CD14-positive monocyte (primary cell): Measurements from ENCODE around the gene COL4A2. TPM values are rescaled to one million over a fixed set of nuclear protein-coding genes. Genes with fewer than 3 reads are reported as not detected.

Experiments used
- DNase-seq, 3 donors: peaks; one replicate each; pipeline ENCODE4 v3.0.0-alpha.2; 2011 to 2022
- H2AFZ ChIP-seq: 2 replicates; pipeline ENCODE4 v1.6.0; 2012; ENCODE audit warnings: mild to moderate bottlenecking, low read depth, low read length, inconsistent platforms; ENCODE audit not compliant: insufficient read depth, poor library complexity, severe bottlenecking
- H3K27ac ChIP-seq, 2 donors: 1 replicate in 1 of 2; 2 replicates in 1 of 2; pipeline ENCODE4 v1.5.1; 2012 to 2013; ENCODE audit warnings: low read length in 2 of 2, control low read depth in 1 of 2, inconsistent platforms in 1 of 2, low read depth in 1 of 2, mild to moderate bottlenecking in 1 of 2
- H3K27me3 ChIP-seq, 2 donors: one replicate each; pipeline versions ENCODE4 v1.6.0 to v1.6.1; 2011 to 2013; ENCODE audit warnings: low read length in 2 of 2; ENCODE audit not compliant: control insufficient read depth in 2 of 2, insufficient read depth in 2 of 2
- H3K36me3 ChIP-seq, 2 donors: replicated peaks in 1 of 2; 1 replicate in 1 of 2; 2 replicates in 1 of 2; pipeline versions ENCODE4 v1.5.1 to v1.6.1; 2012 to 2013; ENCODE audit warnings: low read length in 2 of 2, control low read depth in 1 of 2, inconsistent platforms in 1 of 2, mild to moderate bottlenecking in 1 of 2; ENCODE audit not compliant: insufficient read depth in 2 of 2, control insufficient read depth in 1 of 2
- H3K4me1 ChIP-seq, 2 donors: 1 replicate in 1 of 2; 2 replicates in 1 of 2; pipeline versions ENCODE4 v1.5.1 to v1.6.1; 2012 to 2013; ENCODE audit warnings: low read length in 2 of 2, control low read depth in 1 of 2, inconsistent platforms in 1 of 2, mild to moderate bottlenecking in 1 of 2, moderate library complexity in 1 of 2; ENCODE audit not compliant: insufficient read depth in 2 of 2, control insufficient read depth in 1 of 2
- H3K4me2 ChIP-seq: replicated peaks from 2 replicates; pipeline ENCODE3; 2012; ENCODE audit warnings: low read length, moderate library complexity, mild to moderate bottlenecking; ENCODE audit not compliant: poor library complexity, severe bottlenecking; ENCODE audit errors: extremely low read depth
- H3K4me3 ChIP-seq, 3 experiments: fragments of 200-600 bp in 1 of 3; sonication (generic) in 1 of 3; replicated peaks in 1 of 3; 1 replicate in 2 of 3; 2 replicates in 1 of 3; pipeline ENCODE4 v1.5.1; 2011 to 2013; ENCODE audit warnings: low read length in 3 of 3, mild to moderate bottlenecking in 3 of 3, control low read depth in 2 of 3, low read depth in 2 of 3, inconsistent platforms in 1 of 3, moderate library complexity in 1 of 3
- H3K79me2 ChIP-seq: 2 replicates; pipeline ENCODE4 v1.6.0; 2012; ENCODE audit warnings: mild to moderate bottlenecking, control low read depth, inconsistent platforms, low read length, moderate library complexity; ENCODE audit not compliant: insufficient read depth
- H3K9ac ChIP-seq: 2 replicates; pipeline ENCODE4 v1.6.0; 2017; ENCODE audit warnings: low read length, mild to moderate bottlenecking; ENCODE audit not compliant: insufficient read depth, poor library complexity, severe bottlenecking
- H3K9me3 ChIP-seq, 2 donors: replicated peaks in 1 of 2; 1 replicate in 1 of 2; 2 replicates in 1 of 2; pipeline versions ENCODE4 v1.5.1 to v1.6.1; 2012 to 2013; ENCODE audit warnings: low read length in 2 of 2, control low read depth in 1 of 2; ENCODE audit not compliant: control insufficient read depth in 1 of 2, insufficient read depth in 1 of 2
- H4K20me1 ChIP-seq: 2 replicates; pipeline ENCODE4 v1.6.0; 2012; ENCODE audit warnings: mild to moderate bottlenecking, low read length, control low read depth, moderate library complexity; ENCODE audit not compliant: insufficient read depth
- H3K27ac Mint-ChIP-seq, 7 donors: one replicate each; pipeline ENCODE4 v1.8.0; 2020; ENCODE audit warnings: mild to moderate bottlenecking in 7 of 7, mixed read lengths in 7 of 7, moderate library complexity in 6 of 7, inconsistent platforms in 2 of 7
- H3K27me3 Mint-ChIP-seq, 3 donors: one replicate each; pipeline ENCODE4 v1.8.0; 2021 to 2022; ENCODE audit warnings: low read depth in 3 of 3, mild to moderate bottlenecking in 3 of 3, mixed read lengths in 3 of 3, moderate library complexity in 3 of 3, inconsistent platforms in 1 of 3
- H3K36me3 Mint-ChIP-seq, 2 donors: one replicate each; pipeline ENCODE4 v1.8.0; 2020; ENCODE audit warnings: mixed read lengths in 2 of 2, inconsistent platforms in 1 of 2, mild to moderate bottlenecking in 1 of 2
- H3K4me1 Mint-ChIP-seq: one replicate; pipeline ENCODE4 v1.8.0; 2020; ENCODE audit warnings: mild to moderate bottlenecking, mixed read lengths
- H3K4me3 Mint-ChIP-seq, 2 donors: one replicate each; pipeline ENCODE4 v1.8.0; 2020; ENCODE audit warnings: mild to moderate bottlenecking in 2 of 2, mixed read lengths in 2 of 2, moderate library complexity in 1 of 2
- H3K9me3 Mint-ChIP-seq, 7 donors: one replicate each; pipeline ENCODE4 v1.8.0; 2020 to 2022; ENCODE audit warnings: mixed read lengths in 7 of 7, mild to moderate bottlenecking in 6 of 7, moderate library complexity in 6 of 7, inconsistent platforms in 2 of 7
- CTCF ChIP-seq: fragments of 200-600 bp; IDR thresholded peaks from one replicate; pipeline ENCODE4 v1.8.0; 2022; ENCODE audit warnings: antibody characterized with exemption, mild to moderate bottlenecking
- WGBS: methylation state at CpG from one replicate; pipeline ENCODE4 v1.1.5; 2013; ENCODE audit warnings: missing lambda C conversion rate; ENCODE audit not compliant: insufficient coverage; 5-methylcytosine and 5-hydroxymethylcytosine counted together
- intact Hi-C, 2 donors: fragments of 100-400 bp; cut with micrococcal nuclease; formaldehyde crosslinking; loops; one replicate each; pipeline versions ENCODE4 v1.15.0 to v1.15.1; 2023
- polyA plus RNA-seq, 3 donors: library from polyadenylated mRNA; depleted of rRNA in 1 of 3; unstranded in 2 of 3; stranded (reverse) in 1 of 3; fragments of 300-500 nt in 2 of 3; fragments of >200 nt in 1 of 3; fragmentation: Illumina TruSeq in 2 of 3; gene quantifications; 1 replicate in 2 of 3; 2 replicates in 1 of 3; pipeline ENCODE4 v1.2.3, GENCODE V29; 2012 to 2021

COL4A2 gene
- polyA plus RNA-seq, 3 donors = not detected

- H4K20me1 ChIP-seq = no peaks in the 10 kb centered on the region
- no peaks in the 10 kb centered on the region for H3K36me3 Mint-ChIP-seq
- no peaks in the 10 kb centered on the region for H3K9me3 ChIP-seq
- H3K4me2 ChIP-seq = peak overlapping the region; percentile 51
- H2AFZ ChIP-seq = no peak overlapping the region
- peak overlapping the region in 1 of 3 experiments; percentile 39 for H3K4me3 ChIP-seq
- peaks cover 6 to 7% of the 10 kb centered on the region in 2 donors for H3K4me1 ChIP-seq
- 0% methylated on average over 1 of the region's 10 CpGs for WGBS
- H3K4me3 Mint-ChIP-seq = peak overlapping the region; percentile 53 to 80
- no peaks in the 10 kb centered on the region for H3K9me3 Mint-ChIP-seq
- TF ChIP-seq CTCF = peak; percentile 90
- H3K36me3 ChIP-seq = no peaks in the 10 kb centered on the region
- peak; percentile 58 to 85 (median 66) for DNase-seq
- peaks cover 7% of the 10 kb centered on the region for H3K4me1 Mint-ChIP-seq
- peak overlapping the region in 4 of 7 donors; percentile 16 to 87 (median 30) for H3K27ac Mint-ChIP-seq
- no peaks in the 10 kb centered on the region for H3K79me2 ChIP-seq
- H3K27me3 ChIP-seq = no peaks in the 10 kb centered on the region
- H3K27ac ChIP-seq = no peak overlapping the region
- H3K27me3 Mint-ChIP-seq = peaks cover 6 to 15% (median 12%) of the 10 kb centered on the region in 3 donors
- intact Hi-C loops = loop anchor here (5.0 to 10.0 kb wide), 2 partner anchors 106 to 359 kb away; partner anchors contain the start of gene RAB20 (in 1 of the 2)
- H3K9ac ChIP-seq = no peak overlapping the region
Measured at GRCh38 chr13:110455941-110456340, 148.9 kb downstream of the COL4A2 start.

GRCh38 chr13:110456550-110456949 lies 149.5 kb downstream of the COL4A2 start:
- Histone ChIP-seq H3K4me1 (peaks cover 6 to 7% of the 10 kb centered on the region in 2 donors), H3K4me2 (no peak overlapping the region), H3K9ac (no peak overlapping the region), H3K9me3 (no peaks in the 10 kb centered on the region), H2AFZ (no peak overlapping the region), H3K27ac (no peak overlapping the region), H3K79me2 (no peaks in the 10 kb centered on the region), H3K27me3 (no peaks in the 10 kb centered on the region), H4K20me1 (no peaks in the 10 kb centered on the region), H3K4me3 (no peak overlapping the region), H3K36me3 (no peaks in the 10 kb centered on the region)
- intact Hi-C loops = loop anchor here (5.0 to 10.0 kb wide), 2 partner anchors 106 to 358 kb away; partner anchors contain the start of gene RAB20 (in 1 of the 2)
- no peak for TF ChIP-seq CTCF
- no peak overlapping the region for H3K4me3 Mint-ChIP-seq
- H3K27me3 Mint-ChIP-seq = peaks cover 6 to 18% (median 12%) of the 10 kb centered on the region in 3 donors
- 94% methylated on average over 14 of the region's 18 CpGs for WGBS
- H3K27ac Mint-ChIP-seq = no peak overlapping the region
- H3K9me3 Mint-ChIP-seq = no peaks in the 10 kb centered on the region
- H3K36me3 Mint-ChIP-seq = no peaks in the 10 kb centered on the region
- no peak for DNase-seq
- H3K4me1 Mint-ChIP-seq = peaks cover 7% of the 10 kb centered on the region
